NCI-H82 treated with DMSO at 0.1 percent for 48 hours (cell line): Measurements from ENCODE around the gene TLNRD1.

Source experiments
- DNase-seq: peaks from one replicate; lab custom pipeline; 2025; ENCODE audit not compliant: unreplicated experiment; lab: John Stamatoyannopoulos, UW

Gene TLNRD1

DNA sequence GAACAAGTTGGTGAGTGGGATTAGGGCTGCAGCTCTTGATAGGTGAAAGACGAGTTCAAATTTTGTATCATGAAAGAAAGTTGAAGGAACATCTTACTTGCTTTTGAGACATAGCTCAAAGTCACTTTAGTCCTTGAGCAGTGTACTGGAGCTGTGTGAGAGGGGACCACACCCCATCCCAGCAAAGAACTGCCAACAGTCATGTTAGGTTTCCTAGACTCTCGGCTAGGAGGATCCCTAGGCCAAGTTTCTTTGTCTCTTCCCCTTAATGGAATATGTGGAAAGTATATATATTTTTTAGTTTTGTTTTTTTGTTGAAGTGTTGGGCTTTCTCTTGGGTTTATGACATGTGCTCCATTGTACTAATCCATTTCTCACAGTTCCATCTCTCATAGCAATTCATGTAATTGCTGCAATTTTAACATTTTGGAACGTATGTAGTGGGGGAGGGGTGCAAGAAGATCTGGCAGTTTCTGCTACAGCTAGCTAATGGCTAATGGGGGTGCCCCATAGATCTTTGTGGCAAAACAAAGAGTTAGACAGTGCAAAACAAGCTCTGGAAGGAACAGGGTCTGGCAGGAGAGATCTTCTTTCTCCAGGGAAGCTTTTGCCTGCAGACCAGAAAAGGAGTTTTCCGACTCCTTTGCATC lies 25.1 kb downstream of the TLNRD1 start:
- no peak for DNase-seq

DNA sequence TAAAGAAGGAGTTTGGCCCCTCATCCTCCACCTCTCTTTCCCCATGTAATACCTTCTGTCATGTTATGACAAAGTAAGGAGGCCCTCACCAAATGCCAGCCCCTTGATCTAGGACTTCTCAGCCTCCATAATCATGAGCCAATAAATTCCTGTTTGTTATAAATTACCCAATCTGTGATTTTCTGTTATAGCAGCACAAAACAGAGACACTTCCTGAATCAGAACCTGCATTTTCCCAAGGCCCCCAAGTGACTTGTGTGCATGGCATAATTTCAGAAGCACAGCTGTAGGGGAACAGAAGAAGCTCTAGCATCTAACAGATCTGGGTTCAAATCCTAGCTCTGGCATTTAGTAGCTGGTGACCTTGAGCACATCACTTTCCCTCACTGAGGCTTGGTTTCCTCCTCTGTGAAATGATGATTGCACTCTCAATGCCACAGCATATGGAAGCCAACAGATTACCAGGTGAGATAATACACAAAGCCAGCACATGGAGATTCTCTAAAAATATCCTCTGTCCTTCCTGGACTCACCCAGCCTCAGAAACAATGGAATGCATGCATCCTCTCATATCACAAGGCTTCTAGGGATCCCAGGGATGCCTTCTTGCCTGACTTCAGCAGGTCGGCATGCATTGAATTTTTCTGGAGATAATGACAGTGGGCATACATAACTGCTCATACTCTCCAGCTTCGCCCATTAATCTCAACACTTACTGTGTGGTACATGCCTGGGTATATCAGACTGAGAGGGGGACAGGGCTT lies 26.3 kb downstream of the TLNRD1 start:
- no peak for DNase-seq

DNA sequence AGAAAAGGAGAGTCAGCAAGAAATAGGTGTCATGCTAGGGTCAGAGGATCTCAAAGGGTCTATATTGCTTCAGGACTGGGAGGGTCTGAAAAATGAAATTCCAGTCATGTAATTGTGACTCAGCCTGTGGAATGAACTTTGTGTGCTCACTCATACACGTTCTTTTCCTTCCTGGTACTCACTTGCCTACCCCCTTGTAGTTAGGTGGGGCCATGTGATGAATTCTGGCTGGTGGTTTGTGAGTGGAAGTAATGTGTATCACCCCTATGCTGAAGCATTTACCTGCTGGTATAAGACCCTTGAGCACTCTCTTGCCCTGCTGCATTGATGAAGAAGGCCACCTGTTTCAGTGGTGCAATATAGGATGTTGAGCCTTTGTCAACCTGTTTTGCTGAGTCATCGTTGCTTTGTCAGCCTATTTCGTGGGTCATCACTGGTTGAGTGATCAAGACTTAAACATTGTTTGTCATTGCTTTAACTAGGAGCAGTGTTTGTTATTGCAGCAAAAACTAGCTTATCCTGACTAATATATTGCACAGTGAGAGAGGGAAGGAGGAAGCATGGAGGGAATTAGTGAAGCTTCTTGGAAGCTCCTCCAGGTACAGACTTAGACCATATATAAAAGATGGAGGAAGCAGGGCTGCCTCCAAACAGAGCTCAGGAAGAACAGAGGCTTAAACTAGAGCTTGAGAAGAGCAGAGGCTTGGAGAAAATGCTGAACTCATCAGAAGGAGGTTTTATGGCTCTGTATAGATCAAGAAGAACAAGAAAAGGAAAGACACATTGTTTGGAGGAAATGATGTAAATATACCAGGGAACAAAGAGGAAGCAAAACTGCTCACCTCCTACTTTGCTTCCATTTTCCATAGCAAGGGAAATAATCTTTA lies 28.9 kb downstream of the TLNRD1 start:
- no peak for DNase-seq

DNA sequence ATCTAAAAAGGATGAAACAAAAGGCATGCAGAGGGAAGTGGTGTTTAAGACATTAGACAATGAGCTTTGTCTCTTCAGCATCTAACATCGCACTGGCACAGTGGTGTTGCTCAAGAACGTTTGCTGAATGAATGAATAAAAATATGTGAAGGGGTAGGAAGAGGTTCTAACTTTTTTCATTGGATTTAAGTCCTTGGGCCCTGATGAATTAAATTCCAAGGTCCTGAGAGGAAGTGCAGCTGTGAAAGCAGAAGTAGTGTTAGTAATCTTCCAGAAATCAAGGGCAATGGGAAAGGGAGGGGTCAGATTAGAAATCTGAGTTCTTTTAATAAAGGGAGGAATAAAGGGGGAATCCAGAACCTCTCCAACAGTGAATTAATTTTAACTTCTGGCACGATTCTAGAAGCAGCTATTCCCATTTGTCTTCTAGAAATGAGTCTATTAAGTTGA lies 29.6 kb downstream of the TLNRD1 start:
- no peak for DNase-seq

DNA sequence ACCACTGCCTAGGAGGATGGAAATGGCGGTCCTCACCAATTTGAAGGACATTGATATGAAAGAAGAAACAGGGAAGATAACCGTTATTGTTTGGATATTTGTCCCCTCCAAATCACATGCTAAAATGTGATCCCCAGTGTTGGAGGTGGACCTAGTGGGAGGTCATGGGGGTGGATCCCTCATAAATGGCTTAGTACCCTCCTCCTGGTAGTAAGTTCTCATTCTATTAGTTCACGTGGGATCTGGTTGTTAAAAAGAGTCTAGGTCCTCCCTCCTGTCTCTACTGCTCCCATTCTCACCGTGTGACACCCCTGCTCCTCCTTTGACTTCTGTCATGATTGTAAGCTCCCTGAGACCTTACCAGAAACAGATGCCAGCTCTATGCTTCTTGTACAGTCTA lies 30.5 kb downstream of the TLNRD1 start:
- DNase-seq, result no peak

DNA sequence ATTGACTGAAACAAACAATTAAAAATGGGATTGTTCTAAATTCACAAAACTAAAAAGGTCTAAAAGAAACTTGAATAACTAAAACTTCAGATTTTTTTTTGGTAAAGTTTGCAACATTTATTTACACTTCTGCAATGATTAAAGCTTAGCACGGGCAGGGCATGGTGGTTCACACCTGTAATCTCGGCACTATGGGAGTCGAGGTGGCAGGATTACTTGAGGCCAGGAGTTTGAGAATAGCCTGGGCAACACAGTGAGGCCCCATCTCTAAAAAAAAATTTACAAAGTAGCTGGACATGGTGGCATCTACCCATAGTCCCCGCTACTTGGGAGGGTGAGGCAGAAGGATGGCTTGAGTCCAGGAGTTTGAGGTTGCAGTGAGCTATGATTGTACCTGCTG lies 31.6 kb downstream of the TLNRD1 start:
- no peak for DNase-seq

DNA sequence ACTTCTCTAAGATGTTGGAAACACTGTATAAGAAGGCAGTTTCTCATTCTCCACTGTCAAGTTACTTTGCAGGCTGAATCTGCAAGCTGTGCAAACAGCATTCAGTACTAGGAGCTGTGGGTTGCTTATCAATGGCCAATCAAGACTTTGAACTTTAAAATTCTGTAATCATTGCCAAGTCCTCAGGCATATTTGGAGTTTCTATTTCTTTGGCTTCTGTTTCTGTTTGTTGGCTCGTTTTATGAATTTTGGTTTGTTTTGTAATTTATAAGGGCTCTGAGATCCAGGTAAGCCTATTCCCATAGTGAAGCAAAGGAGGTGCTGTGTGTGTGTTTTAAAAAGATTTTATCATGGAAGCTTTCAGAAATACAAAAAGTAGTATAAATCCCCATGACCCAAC lies 32.1 kb downstream of the TLNRD1 start:
- DNase-seq, result no peak

DNA sequence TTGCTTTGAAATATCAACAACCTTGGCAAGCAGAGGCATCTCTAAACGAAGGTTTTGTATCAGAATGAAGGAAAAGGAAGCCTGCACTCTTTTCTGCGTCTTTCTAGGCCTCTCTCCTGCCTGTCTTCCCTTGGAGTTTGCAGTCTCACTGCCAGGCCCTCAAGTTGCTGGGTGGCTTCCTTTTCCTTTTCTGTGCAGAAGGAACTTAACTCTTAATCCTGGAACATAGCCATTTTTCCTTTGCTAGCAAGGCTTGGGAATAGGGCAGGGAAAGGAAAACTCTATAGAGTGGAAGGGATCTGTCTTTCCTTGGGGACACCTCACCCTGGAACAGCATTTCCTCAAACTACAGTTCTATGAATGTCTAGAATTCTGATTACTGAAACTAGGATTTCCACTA lies 32.8 kb downstream of the TLNRD1 start:
- DNase-seq, result no peak

DNA sequence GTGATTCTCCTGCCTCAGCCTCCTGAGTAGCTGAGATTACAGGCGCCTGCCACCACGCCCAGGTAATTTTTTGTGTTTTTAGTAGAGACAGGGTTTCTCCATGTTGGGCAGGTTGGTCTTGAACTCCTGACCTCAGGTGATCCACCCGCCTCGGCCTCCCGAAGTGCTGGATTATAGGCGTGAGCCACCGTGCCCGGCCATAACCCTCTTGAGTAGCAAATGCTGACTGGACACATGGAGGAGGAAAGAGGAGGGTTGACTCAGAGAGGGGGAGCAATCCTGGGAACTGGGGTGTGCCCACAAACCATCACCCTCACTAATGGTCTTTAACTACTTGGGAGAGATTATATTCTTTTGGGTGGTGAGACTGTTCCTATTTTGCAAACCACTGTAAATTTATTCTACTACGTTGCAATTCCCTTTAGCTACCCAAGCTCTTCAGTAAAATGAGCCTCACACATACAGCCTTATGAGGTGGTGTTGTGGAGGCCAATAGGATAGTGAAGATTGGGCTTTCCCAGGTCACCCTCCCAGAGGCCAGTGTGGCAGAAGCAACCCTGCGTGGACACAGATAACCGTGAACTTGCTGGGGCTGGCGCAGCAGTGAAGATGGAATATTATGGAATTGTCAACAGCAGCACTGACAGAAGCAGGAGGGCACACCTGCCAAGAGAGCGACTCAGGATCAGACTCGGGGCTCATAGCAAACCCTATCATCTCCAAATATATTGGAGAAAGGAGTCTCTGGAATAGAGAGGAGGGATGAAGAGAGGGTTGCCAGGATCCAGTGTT lies 37.4 kb downstream of the TLNRD1 start:
- DNase-seq, result no peak

DNA sequence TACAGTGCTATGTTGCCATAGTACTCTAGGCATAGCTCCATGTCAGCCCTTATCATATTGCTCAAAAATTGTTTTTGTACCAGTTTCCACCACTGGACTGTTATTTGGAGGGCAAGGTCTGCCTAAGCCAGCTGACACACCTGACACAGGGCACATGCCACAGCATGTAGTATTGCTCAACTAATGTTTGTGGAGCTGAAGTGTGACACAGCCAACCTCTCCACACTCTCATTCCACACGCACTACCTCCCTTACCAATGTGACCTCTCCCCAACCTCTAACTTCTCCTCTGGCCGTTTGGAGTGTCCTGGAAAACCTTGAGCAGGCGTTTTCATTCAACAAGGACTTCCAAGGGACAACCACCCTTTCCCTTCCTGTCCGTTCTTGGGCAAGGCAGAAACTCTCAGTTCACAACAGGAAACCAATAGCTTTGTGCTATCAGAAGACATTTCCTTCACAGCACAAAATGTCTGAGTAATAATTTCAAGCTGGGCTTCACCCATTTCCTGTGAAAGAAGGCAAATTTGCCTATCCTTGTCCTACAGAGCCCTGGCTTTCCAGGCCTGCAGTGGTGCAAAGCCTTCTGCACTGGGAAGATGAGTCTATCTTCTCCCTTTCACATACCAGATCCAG lies 38.4 kb downstream of the TLNRD1 start:
- no peak for DNase-seq

DNA sequence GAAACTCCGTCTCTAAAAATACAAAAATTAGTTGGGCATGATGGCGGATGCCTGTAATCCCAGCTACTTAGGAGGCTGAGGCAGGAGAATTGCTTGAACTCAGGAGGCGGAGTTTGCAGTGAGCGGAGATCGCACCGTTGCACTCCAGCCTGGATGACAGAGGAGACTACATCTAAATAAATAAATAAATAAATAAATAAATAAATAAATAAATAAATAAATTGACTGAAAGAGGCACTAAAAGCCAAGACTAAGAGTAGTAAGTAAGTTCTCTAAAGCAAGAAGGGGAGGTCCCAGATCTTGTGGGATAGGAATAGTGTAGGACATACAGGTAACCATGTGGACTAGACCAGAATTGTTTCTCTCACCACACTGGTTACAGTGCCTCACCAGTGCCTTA lies 40.0 kb downstream of the TLNRD1 start:
- DNase-seq, result no peak

DNA sequence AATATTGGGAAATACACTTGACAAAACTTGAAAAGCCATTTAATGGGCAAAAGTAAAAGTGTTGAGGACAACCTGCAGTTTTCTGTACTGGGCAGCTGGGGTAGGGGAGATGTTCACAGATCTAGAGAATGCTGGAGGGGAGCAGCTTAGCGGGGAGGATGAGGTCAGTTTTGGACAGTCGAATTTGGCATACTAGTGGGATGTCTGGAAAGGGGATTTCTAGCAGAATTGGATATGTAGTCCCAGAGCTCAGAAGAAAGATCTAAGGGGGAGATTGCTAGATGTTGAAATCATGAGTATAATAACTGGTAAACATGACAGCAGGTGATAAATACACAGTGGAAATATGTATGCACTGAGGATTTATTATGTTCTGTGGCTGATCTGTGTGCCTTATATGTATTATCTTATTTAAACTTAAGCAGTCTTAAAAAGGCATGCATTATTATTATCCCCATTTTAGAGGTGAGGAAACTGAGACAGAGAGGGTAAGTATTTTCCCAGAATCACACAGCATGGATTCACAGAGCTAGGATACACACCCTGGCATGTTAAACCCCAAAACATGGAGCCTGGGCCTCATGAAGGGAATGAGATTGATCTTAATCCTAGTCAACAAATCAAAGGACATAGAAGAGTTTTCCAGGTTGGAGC lies 42.7 kb downstream of the TLNRD1 start:
- DNase-seq, result no peak

DNA sequence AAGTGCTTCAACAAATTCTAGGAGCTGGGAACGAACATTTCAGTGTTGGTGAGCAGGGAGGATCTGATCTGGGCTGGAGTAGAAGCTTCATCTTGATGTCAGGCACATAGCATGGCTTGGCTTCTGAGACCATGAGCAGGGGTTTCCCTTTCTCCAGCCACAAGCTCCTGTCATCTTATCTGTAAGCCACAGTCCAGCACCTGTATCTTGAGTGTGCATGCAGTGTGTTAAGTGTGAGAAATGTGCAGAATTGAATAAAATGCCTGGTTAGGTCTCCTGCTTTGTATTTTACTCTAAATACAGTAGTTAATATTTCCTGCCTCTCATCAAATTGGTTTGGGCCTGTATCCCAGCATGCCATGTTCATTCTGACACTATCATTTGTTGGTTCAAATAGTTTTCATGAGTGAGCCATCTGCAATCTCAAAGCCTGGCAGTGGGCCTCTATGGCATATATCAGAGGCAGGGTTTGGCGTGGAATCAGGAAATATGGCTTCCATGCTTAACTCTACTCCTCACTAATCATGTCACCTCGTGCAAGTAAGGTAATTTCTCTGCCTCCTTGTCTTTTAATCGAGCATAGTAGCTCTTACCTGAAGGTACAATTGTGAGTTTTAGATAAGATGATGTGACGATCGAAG lies 43.3 kb downstream of the TLNRD1 start:
- DNase-seq, result no peak

DNA sequence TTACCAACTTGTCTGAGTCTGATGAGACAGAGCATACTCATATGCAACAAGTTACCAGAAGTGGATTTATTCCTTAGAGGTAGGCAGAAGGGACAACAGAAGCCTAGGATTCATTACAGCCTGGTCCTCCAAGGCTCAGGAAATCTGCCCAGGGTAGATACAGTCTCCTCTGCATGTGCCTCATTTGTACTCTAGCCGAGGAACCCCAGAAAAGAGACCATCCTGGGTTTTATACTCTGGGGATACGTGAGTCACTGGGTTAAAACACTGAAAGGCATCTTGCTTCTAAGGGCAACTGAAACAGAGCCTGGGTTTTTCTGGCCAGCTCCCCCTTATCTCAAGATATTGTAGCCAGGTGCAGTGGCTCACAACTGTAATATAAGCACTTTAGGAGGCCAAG lies 45.6 kb downstream of the TLNRD1 start:
- DNase-seq, result no peak

DNA sequence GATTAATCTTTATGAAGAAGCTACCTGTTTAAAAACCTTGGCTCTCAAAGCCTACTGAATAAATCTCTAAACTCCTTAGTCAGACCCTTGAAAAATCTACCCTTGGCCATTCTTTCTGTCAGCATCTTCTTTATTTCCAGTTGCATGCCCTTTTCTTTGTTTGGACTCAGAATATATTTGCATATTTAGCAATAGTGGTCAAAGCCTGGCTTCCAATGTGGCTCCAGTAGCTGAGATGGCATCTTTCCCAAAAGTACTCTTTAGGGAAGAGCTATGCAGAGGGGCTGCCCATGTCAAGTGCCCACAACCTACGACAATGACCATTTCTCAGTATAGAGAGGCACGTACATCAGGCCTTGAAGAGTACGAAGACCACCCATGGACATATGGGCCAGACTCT lies 47.2 kb downstream of the TLNRD1 start:
- DNase-seq, result no peak

DNA sequence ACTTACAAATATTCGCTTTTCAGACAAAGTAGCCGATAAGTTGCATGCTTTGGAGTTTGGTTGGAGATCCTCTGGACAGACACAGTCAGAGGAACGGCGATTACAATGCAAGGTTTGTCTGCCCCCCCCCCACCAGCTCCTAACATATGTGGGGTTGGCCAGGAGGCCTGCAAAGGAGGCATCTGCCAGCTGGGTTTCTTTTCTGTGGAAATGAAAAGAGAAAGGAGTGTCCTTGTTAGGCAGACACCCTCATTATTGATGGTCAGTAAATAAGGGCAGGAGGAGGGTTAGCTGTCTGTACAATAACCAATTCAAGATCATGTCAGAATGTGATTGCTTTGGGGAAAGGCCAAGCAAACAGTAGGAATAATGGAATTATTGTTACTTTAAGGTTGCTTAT lies 49.1 kb downstream of the TLNRD1 start:
- DNase-seq, result no peak

DNA sequence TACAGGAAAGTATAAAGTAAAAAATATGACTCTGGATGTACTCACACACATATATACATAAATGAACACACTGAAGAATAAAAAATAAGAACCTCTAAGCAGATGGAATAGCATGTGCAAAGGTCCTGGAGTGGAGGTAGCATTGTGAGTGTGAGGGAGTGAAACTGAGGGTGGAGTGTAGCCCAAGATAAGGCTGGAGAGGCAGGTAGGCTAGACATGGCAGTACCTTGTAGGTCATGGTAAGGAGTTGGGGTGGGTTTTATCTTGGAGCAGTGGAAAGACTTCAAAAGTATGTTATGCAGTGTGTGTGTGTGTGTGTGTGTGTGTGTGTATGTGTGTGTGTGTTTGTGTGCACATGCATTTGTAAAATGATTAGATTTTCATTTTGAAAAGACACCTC lies 49.5 kb downstream of the TLNRD1 start:
- DNase-seq, result no peak

DNA sequence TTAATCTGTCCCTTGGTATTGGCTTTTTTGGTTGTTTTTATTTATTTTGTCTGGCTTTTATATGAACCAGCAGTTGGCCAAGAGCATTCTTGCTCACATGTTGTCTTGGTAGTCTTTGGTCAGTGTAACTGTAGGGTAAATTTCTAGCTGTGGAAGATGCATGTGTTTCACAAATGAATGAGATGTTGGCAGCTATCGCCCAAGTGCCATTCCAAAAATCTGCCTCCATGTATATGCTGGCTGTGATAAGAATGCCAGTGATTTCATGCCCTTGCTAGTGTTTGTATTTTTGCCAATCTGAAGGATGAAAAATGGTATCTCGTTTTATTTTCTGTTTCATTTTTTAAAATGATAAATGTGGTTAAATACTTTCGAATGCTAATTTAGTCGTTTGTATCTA lies 50.1 kb downstream of the TLNRD1 start:
- DNase-seq, result no peak

DNA sequence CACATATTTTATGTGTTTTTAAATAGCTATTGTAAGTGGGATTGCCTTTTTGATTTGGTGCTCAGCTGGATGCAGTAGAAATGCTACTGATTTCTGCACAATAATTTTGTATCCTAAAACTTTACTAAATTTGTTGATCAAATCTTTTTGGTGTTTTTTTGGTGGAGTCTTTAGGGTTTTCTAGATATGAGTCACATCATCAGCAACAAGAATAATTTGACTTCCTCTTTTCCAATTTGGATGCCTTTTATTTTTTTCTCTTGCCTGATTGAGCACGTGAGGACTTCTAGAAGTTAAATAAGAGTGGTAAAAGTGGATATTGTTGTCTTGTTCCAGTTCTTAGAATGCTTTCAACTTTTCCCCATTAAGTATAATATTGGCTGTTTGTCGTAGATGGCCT lies 51.3 kb downstream of the TLNRD1 start:
- no peak for DNase-seq

DNA sequence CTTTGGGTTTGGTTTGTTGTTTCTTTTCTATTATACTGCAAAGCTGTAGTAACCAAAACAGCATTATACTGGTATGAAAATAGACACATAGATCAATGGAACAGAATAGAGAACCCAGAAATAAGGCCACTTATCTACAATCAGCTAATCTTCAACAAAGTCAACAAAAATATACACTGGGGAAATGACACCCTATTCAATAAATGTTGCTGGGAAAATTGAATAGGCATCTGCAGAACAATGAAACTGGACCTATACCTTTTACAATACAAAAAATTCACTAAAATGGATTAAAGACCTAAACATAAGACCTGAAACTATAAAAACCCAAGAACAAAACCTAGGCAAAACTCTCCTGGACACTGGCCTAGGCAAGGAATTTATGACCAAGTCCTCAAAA lies 52.9 kb downstream of the TLNRD1 start:
- no peak for DNase-seq
